Keratinocyte (primary cell): ENCODE measurements around the gene ZNF641. TPM values are rescaled to one million over a fixed set of nuclear protein-coding genes. Genes with fewer than 3 reads are reported as not detected.

Experiments used
- DNase-seq: peaks from one replicate; pipeline ENCODE4 v3.0.0-alpha.2; 2011; ENCODE audit warnings: low read depth, missing footprints, low spot score
- FAIRE-seq: peaks from 2 replicates; lab custom pipeline; 2011; peaks lifted over from hg19 to GRCh38; lab: Jason Lieb, UNC
- H2AFZ ChIP-seq: 2 replicates; pipeline ENCODE4 v1.6.0; 2012; ENCODE audit warnings: low read length, control low read depth, inconsistent platforms; ENCODE audit not compliant: control insufficient read depth
- H3K27ac ChIP-seq: 2 replicates; pipeline ENCODE4 v1.5.1; 2011; ENCODE audit warnings: low read length; ENCODE audit not compliant: control insufficient read depth, insufficient read depth
- H3K27me3 ChIP-seq: 3 replicates; pipeline ENCODE4 v1.6.0; 2011; ENCODE audit warnings: low read length; ENCODE audit not compliant: control insufficient read depth, insufficient read depth; ENCODE audit errors: extremely low read depth
- H3K36me3 ChIP-seq, 2 experiments: 2 replicates in 1 of 2; 3 replicates in 1 of 2; pipeline ENCODE4 v1.5.1; 2011; ENCODE audit warnings: low read length in 2 of 2, mild to moderate bottlenecking in 1 of 2; ENCODE audit not compliant: control insufficient read depth in 2 of 2, insufficient read depth in 2 of 2; ENCODE audit errors: extremely low read depth in 1 of 2
- H3K4me1 ChIP-seq: 3 replicates; pipeline ENCODE4 v1.5.1; 2011; ENCODE audit warnings: low read length; ENCODE audit not compliant: control insufficient read depth, insufficient read depth; ENCODE audit errors: extremely low read depth
- H3K4me2 ChIP-seq: 3 replicates; pipeline ENCODE4 v1.6.0; 2011; ENCODE audit warnings: low read depth, low read length; ENCODE audit not compliant: control insufficient read depth, insufficient read depth; ENCODE audit errors: extremely low read depth
- H3K4me3 ChIP-seq, 3 experiments: fragments of 200-600 bp in 1 of 3; sonication (generic) in 1 of 3; 2 replicates in 2 of 3; 3 replicates in 1 of 3; pipeline ENCODE4 v1.5.1; 2011 to 2016; ENCODE audit warnings: low read length in 3 of 3, mild to moderate bottlenecking in 3 of 3, control low read depth in 2 of 3, inconsistent platforms in 1 of 3, low read depth in 1 of 3, mixed read lengths in 1 of 3, mixed run types in 1 of 3, moderate library complexity in 1 of 3; ENCODE audit not compliant: control insufficient read depth in 2 of 3, insufficient read depth in 2 of 3; ENCODE audit errors: extremely low read depth in 1 of 3
- H3K79me2 ChIP-seq: 2 replicates; pipeline ENCODE4 v1.6.0; 2012; ENCODE audit warnings: low read length; ENCODE audit not compliant: control insufficient read depth, insufficient read depth
- H3K9ac ChIP-seq: 3 replicates; pipeline ENCODE4 v1.6.0; 2011; ENCODE audit warnings: low read length; ENCODE audit not compliant: control insufficient read depth, insufficient read depth; ENCODE audit errors: extremely low read depth
- H3K9me1 ChIP-seq: 3 replicates; pipeline ENCODE4 v1.6.0; 2011; ENCODE audit warnings: low read length; ENCODE audit not compliant: control insufficient read depth, insufficient read depth; ENCODE audit errors: extremely low read depth
- H3K9me3 ChIP-seq: 2 replicates; pipeline ENCODE4 v1.5.1; 2012; ENCODE audit warnings: low read depth, low read length; ENCODE audit not compliant: control insufficient read depth
- H4K20me1 ChIP-seq: 3 replicates; pipeline ENCODE4 v1.6.0; 2011; ENCODE audit warnings: low read length; ENCODE audit not compliant: control insufficient read depth, insufficient read depth; ENCODE audit errors: extremely low read depth
- EZH2 ChIP-seq: IDR thresholded peaks from one replicate; pipeline ENCODE4 v1.6.1; 2012; ENCODE audit warnings: inconsistent platforms, mild to moderate bottlenecking, low read length, moderate library complexity
- dilution Hi-C: fragments of 300-500 bp; cut with MboI; formaldehyde crosslinking; loops from one replicate; pipeline ENCODE4 v1.7.0; 2020; ENCODE audit warnings: low sequenced_read_pairs; ENCODE audit not compliant: extremely low pct_ligation_motif_present
- polyA plus RNA-seq, 5 experiments: library from polyadenylated mRNA; depleted of rRNA in 3 of 5; stranded (reverse) in 3 of 5; stranded (forward) in 1 of 5; unstranded in 1 of 5; fragments of >200 nt; gene quantifications; 1 replicate in 1 of 5; 2 replicates in 3 of 5; 3 replicates in 1 of 5; pipeline versions ENCODE4 v1.2.1 to v1.2.3, GENCODE V29; 2011 to 2012; ENCODE audit warnings: missing spikeins in 2 of 5, low read depth in 1 of 5, low replicate concordance in 1 of 5
- TF ChIP-seq, protein P1 (sequence below), 3 experiments: IDR thresholded peaks in 1 of 3; conservative IDR thresholded peaks in 1 of 3; optimal IDR thresholded peaks in 1 of 3; 2 replicates in 2 of 3; 3 replicates in 1 of 3; pipeline versions ENCODE3 to v1.5.1; 2011; ENCODE audit warnings: low read length in 3 of 3, mild to moderate bottlenecking in 3 of 3, moderate library complexity in 2 of 3, control low read depth in 1 of 3, inconsistent platforms in 1 of 3; ENCODE audit not compliant: insufficient read depth in 2 of 3; ENCODE audit errors: extremely low read depth in 1 of 3

ZNF641 gene
- polyA plus RNA-seq, 1 donor (not counting 4 experiments of a cell fraction or from before 2014, with no cell fraction given): 6.4 TPM

- TF ChIP-seq, protein P1, sequence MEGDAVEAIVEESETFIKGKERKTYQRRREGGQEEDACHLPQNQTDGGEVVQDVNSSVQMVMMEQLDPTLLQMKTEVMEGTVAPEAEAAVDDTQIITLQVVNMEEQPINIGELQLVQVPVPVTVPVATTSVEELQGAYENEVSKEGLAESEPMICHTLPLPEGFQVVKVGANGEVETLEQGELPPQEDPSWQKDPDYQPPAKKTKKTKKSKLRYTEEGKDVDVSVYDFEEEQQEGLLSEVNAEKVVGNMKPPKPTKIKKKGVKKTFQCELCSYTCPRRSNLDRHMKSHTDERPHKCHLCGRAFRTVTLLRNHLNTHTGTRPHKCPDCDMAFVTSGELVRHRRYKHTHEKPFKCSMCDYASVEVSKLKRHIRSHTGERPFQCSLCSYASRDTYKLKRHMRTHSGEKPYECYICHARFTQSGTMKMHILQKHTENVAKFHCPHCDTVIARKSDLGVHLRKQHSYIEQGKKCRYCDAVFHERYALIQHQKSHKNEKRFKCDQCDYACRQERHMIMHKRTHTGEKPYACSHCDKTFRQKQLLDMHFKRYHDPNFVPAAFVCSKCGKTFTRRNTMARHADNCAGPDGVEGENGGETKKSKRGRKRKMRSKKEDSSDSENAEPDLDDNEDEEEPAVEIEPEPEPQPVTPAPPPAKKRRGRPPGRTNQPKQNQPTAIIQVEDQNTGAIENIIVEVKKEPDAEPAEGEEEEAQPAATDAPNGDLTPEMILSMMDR (optimal IDR thresholded peaks at IDR 0.05 in 1 of 3, IDR thresholded peaks at IDR 0.05 in 1 of 3, conservative IDR thresholded peaks at IDR 0.05 in 1 of 3; ENCODE audit: extremely low read depth in 1 of 3, insufficient read depth in 2 of 3, low read length in 3 of 3): no peak
- no peak for TF ChIP-seq EZH2
- no peak overlapping the region for H2AFZ ChIP-seq
- dilution Hi-C loops: no loop called here
- FAIRE-seq (no peak), DNase-seq (no peak)
- H3K27ac ChIP-seq: no peak overlapping the region
- no peaks in the 10 kb centered on the region for H3K79me2 ChIP-seq
- no peaks in the 10 kb centered on the region for H3K27me3 ChIP-seq
- no peaks in the 10 kb centered on the region for H3K9me1 ChIP-seq
- H3K4me2 ChIP-seq: peak overlapping the region; percentile 93
- H3K36me3 ChIP-seq: peaks cover 3 to 13% of the 10 kb centered on the region in 2 experiments
- no peak overlapping the region for H3K4me3 ChIP-seq
- no peaks in the 10 kb centered on the region for H3K9me3 ChIP-seq
- peaks cover 14% of the 10 kb centered on the region for H3K4me1 ChIP-seq
- H4K20me1 ChIP-seq: no peaks in the 10 kb centered on the region
- H3K9ac ChIP-seq: no peak overlapping the region
Measured at GRCh38 chr12:48349471-48349870, 1.2 kb downstream of the ZNF641 start.

DNA sequence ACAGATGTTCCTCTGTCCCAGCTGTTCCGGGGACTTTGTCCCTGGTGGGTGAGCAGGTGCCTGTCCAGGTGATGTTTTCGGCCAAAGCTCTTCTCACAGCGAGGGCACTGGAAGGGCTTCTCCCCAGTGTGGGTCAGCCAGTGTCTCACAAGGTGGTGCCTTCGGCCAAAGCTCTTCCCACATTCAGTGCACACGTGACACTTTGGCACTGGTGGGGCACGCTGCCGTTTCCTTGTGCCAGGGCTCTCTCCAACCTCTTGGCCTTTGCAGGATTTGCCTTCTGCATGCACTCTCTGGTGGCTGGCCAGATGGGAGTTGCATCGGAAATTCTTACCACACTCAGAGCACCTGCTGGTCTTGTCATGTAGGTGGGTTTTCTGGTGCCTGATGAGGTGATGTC, 7.7 kb downstream of the ZNF641 start:
- Histone ChIP-seq H3K4me1 (no peaks in the 10 kb centered on the region), H3K79me2 (no peaks in the 10 kb centered on the region), H3K4me3 (no peak overlapping the region), H3K9me1 (no peaks in the 10 kb centered on the region), H2AFZ (no peak overlapping the region), H3K9me3 (no peaks in the 10 kb centered on the region), H4K20me1 (no peaks in the 10 kb centered on the region), H3K27me3 (no peaks in the 10 kb centered on the region), H3K27ac (no peak overlapping the region), H3K9ac (no peak overlapping the region), H3K36me3 (peaks cover 11 to 21% of the 10 kb centered on the region in 2 experiments), H3K4me2 (no peak overlapping the region)
- TF ChIP-seq, protein P1 (optimal IDR thresholded peaks at IDR 0.05 in 1 of 3, IDR thresholded peaks at IDR 0.05 in 1 of 3, conservative IDR thresholded peaks at IDR 0.05 in 1 of 3; ENCODE audit: extremely low read depth in 1 of 3, insufficient read depth in 2 of 3, low read length in 3 of 3): no peak
- TF ChIP-seq EZH2: no peak
- dilution Hi-C loops: no loop called here
- DNase-seq (no peak), FAIRE-seq (no peak)
